ENCODE measurements around the gene MPEG1. TPM values are rescaled to one million over a fixed set of nuclear protein-coding genes. Genes with fewer than 3 reads are reported as not detected.

MPEG1 gene
- total and polyA plus RNA-seq, 11 donors, result 1.4 to 78.6 (median 6.4) TPM

DNA sequence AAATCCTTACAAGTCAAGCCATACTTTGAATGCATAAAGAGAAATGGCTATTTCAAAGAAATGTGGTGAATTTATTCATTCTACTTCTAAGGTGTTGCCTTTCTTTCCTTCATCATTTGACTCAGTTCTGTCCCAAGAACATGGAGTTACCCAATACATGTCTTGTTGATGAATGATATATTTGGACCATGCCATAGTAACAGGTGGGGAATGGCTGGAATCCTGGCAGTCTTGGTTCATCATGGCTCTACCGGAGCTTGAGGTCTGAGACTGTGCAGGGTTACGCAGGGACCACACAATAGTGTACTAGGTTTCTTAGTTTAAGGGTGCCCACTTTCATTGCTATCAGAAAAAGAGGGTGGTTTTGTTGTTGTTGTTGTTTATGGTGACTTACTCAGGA lies 40.3 kb upstream of the MPEG1 start:
- Histone ChIP-seq H3K4me3 (no peak overlapping the region), H3K4me1 (peaks cover 0 to 24% (median 0%) of the 10 kb centered on the region in 12 donors), H3K27ac (no peak overlapping the region), H3K27me3 (no peaks in the 10 kb centered on the region), H3K9me3 (no peaks in the 10 kb centered on the region), H3K36me3 (no peaks in the 10 kb centered on the region)
- intact Hi-C loops (cut with DNase I), result no loop called here
- WGBS, 4 donors, result 89 to 97% (median 93%) methylated on average over 2 of the region's 2 CpGs
- no peak for ATAC-seq
- no peak for TF ChIP-seq CTCF (IDR thresholded peaks at IDR 0.05)
- no peak for TF ChIP-seq POLR2A (IDR thresholded peaks at IDR 0.05)
- DNase-seq, result no peak

- DNase-seq, result no peak
- H3K4me3 ChIP-seq, result no peak overlapping the region
- no peaks in the 10 kb centered on the region for H3K9me3 ChIP-seq
- no peaks in the 10 kb centered on the region for H3K27me3 ChIP-seq
- 88 to 94% (median 90%) methylated on average over 7 of the region's 7 CpGs for WGBS, 4 donors
- TF ChIP-seq CTCF (IDR thresholded peaks at IDR 0.05), result no peak
- no peak for TF ChIP-seq POLR2A (IDR thresholded peaks at IDR 0.05)
- no peaks in the 10 kb centered on the region for H3K36me3 ChIP-seq
- peaks cover 0 to 33% (median 3%) of the 10 kb centered on the region in 12 donors for H3K4me1 ChIP-seq
- no peak for ATAC-seq
- intact Hi-C loops (cut with DNase I), result no loop called here
- no peak overlapping the region for H3K27ac ChIP-seq
Observed at GRCh38 chr11:59249535-59249934, 36.8 kb upstream of the MPEG1 start.

GRCh38 chr11:59247531-59248227 lies 35.0 kb upstream of the MPEG1 start:
- TF ChIP-seq POLR2A (IDR thresholded peaks at IDR 0.05) (no peak), CTCF (IDR thresholded peaks at IDR 0.05) (no peak)
- H3K36me3 ChIP-seq, result no peaks in the 10 kb centered on the region
- H3K27me3 ChIP-seq, result no peaks in the 10 kb centered on the region
- peaks cover 0 to 28% (median 3%) of the 10 kb centered on the region in 12 donors for H3K4me1 ChIP-seq
- WGBS, 4 donors, result 19 to 28% (median 24%) methylated on average over 2 of the region's 2 CpGs
- no peaks in the 10 kb centered on the region for H3K9me3 ChIP-seq
- ATAC-seq (peak; percentile 42 to 94 (median 74)), DNase-seq (peak in 4 of 5 donors; percentile 41 to 63 (median 48))
- peak overlapping the region in 2 of 12 donors; percentile 25 to 71 for H3K27ac ChIP-seq
- H3K4me3 ChIP-seq, result no peak overlapping the region
- intact Hi-C loops (cut with DNase I), result no loop called here

DNA sequence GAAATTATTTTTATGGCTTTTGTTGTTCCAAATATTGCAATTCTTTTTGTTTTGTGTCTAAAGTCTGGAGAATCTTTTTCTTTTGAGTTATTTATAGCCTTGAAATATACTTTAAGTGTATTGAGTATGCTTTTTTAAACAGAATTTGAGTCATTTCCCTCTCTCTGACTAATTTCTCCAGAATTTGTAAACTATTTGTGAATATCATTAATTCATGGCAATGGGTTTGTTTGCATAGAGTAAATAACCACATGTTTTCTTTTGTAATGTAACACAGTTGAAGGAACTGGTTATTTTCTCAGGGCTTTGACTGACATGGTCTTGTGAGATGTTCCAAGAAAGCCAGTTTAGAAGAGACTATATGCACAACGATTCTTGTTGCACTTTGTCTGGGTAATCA lies 30.9 kb upstream of the MPEG1 start:
- no peak for DNase-seq
- H3K4me3 ChIP-seq, result no peak overlapping the region
- ATAC-seq, result no peak
- TF ChIP-seq POLR2A (IDR thresholded peaks at IDR 0.05), result no peak
- TF ChIP-seq CTCF (IDR thresholded peaks at IDR 0.05), result no peak
- H3K27ac ChIP-seq, result no peak overlapping the region
- no peaks in the 10 kb centered on the region for H3K27me3 ChIP-seq
- peaks cover 0 to 16% (median 5%) of the 10 kb centered on the region in 12 donors for H3K9me3 ChIP-seq
- intact Hi-C loops (cut with DNase I), result no loop called here
- 61 to 69% (median 67%) methylated on average over 1 of the region's 1 CpG for WGBS, 4 donors
- H3K4me1 ChIP-seq, result peaks cover 0 to 21% (median 3%) of the 10 kb centered on the region in 12 donors
- no peaks in the 10 kb centered on the region for H3K36me3 ChIP-seq
